Measurements from ENCODE around the gene SUFU.

The SUFU gene

DNA sequence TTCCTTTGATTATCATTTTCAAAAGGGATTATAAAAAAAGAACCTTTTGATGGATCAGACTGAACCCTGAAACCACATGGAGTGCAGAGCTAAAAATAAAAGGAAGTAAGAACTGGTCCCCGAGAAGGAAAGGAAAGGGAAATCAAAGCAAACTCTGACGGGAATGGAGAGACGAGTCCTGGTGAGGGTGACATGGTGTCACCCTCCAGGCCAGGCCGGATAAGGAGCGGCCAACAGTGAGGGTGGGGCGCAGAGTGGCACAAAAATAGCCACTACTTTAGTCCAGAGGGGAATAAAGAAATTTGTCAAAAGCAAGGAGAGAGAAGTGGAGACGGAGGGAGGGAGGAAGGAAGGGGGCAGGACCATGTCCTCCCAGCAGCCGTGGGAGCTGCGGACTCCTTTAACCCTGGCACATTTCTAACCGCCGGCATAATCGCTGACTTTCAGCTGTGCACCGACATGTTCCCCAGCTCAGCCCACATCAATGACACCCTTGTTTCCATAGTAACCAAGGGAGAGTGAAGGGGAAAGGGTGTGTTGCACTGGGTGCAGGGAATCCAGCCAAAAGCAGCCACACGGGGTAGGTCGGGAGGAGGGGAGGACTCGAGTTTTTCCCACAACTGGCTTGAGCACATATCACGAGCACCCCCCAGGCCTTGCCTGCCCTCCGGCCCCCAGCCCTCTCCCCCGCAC is 170.2 kb downstream of the SUFU start:
- DNase-seq (ENCODE audit: low spot score) = peak; percentile 74

- no peak for DNase-seq (ENCODE audit: low spot score)
Observed at GRCh38 chr10:102674566-102674965, 170.8 kb downstream of the SUFU start.

GRCh38 chr10:102675011-102675665 is 171.4 kb downstream of the SUFU start:
- no peak for DNase-seq (ENCODE audit: low spot score)

GRCh38 chr10:102675666-102676533 is 172.1 kb downstream of the SUFU start:
- DNase-seq (ENCODE audit: low spot score) = peak; percentile 92

GRCh38 chr10:102676534-102677315 is 173.0 kb downstream of the SUFU start:
- no peak for DNase-seq (ENCODE audit: low spot score)

DNA sequence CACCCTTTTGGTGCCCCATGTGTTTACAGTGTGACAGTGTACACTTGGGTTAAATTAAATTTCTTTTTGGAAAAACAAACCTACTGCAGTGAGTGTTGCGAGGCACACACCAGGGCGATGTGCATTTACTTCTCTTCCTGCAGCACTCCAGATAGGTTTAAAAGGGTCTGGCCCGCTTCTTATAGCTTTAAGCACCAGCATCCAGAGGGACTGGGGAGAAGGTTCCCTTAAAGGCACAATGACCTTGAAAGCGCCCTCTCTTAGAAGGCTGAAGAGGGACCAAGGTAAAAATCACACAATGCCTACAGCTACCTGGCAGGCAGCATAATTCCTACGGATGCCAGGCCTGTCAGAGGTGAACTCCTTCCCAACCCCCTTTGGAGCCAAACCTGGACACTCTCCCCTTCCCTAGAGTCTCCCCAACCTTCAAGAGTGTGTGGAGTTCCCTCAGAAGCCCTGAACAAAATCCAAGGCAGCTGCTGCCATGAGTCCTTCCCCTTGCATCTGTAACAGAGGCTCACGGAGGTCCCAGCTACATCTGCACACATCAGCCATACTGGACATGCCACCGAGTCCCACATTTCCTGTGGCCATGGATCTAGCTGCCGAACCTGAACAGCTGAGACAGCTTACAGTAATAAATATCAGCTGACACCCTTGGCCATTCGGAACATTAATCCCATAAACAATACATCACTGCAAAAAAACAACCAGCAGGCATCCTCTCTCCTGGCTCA is 173.7 kb downstream of the SUFU start:
- DNase-seq (ENCODE audit: low spot score) = no peak

GRCh38 chr10:102678068-102678400 is 174.3 kb downstream of the SUFU start:
- no peak for DNase-seq (ENCODE audit: low spot score)

DNA sequence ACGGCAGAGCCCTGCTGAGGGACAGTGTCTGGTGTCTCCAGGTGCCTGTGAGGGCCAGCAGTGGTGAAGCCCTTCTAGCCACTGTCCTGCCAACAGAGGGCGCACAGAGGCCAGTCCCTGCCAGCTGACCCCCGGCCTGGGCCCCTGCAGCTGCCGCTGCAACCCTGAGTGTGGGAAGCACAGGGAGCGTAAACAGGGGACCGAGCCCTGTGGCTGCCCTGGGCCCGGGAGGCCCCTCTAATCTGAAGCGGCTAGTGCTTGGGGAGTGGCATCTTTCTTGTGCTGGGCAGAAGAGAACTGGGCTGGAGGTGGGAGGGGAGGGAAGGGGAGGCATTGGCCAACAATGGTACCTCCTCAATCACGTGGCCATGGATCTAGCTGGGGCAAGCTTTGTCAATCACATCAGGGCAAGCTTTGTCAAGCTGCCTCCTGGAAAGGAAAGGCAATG is 175.1 kb downstream of the SUFU start:
- peak; percentile 62 for DNase-seq (ENCODE audit: low spot score)

GRCh38 chr10:102679596-102679995 is 175.8 kb downstream of the SUFU start:
- DNase-seq (ENCODE audit: low spot score) = peak; percentile 39

DNA sequence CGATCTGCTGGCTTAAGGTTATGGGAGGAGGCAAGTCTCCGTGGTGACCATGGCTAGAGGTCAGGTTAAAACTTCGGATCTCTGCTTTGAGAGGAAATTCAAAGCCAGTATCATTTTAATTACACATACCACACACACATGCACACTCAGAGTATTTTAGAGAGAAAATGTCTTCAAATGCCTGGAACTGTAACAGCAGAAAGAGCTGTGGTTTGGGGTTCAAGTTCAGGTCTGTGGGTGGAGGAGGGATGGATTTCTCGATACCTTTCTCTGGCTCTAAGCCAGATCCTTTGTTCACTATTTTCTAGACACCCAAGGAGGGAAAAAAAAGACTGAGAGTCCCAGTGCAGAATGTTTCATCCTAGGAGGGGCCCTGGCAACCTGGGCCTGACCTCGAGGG is 177.9 kb downstream of the SUFU start:
- DNase-seq (ENCODE audit: low spot score) = no peak

- DNase-seq (ENCODE audit: low spot score) = no peak
Observed at GRCh38 chr10:102682416-102682815, 178.6 kb downstream of the SUFU start.

GRCh38 chr10:102682981-102683380 is 179.2 kb downstream of the SUFU start:
- no peak for DNase-seq (ENCODE audit: low spot score)

Data from kidney tubule cell (primary cell).